ENCODE results near the gene ZNF664. TPM values are rescaled to one million over a fixed set of nuclear protein-coding genes. Genes with fewer than 3 reads are reported as not detected.

Gene ZNF664
- total RNA-seq, 4 donors from 2014 or later: 58.5 to 76.4 (median 70.3) TPM

DNA sequence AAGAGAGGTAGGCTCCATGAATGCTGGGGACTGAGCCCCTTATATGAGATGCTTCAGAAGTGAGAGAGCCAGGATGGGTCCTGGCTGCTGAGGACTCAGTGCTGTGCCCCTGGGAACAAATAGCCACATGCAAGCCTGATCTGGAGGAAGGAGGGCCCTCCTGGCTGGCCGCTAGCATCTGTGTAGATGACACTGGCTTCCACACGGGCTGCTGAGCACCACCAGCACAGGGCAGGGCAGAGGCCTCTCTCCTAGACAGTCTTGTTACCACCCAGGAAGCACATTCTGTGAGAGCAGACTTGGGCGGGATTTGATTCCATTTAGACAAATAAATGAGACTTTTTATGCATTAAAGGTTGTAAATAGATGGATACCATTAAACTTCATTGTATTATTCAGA lies 48.0 kb downstream of the ZNF664 start:
- intact Hi-C loops (cut with DNase I): no loop called here
- DNase-seq (ENCODE audit: extremely low spot score): no peak
- H3K36me3 ChIP-seq: no peaks in the 10 kb centered on the region
- no peak for TF ChIP-seq POLR2AphosphoS5 (IDR thresholded peaks at IDR 0.05)
- TF ChIP-seq, protein P1, sequence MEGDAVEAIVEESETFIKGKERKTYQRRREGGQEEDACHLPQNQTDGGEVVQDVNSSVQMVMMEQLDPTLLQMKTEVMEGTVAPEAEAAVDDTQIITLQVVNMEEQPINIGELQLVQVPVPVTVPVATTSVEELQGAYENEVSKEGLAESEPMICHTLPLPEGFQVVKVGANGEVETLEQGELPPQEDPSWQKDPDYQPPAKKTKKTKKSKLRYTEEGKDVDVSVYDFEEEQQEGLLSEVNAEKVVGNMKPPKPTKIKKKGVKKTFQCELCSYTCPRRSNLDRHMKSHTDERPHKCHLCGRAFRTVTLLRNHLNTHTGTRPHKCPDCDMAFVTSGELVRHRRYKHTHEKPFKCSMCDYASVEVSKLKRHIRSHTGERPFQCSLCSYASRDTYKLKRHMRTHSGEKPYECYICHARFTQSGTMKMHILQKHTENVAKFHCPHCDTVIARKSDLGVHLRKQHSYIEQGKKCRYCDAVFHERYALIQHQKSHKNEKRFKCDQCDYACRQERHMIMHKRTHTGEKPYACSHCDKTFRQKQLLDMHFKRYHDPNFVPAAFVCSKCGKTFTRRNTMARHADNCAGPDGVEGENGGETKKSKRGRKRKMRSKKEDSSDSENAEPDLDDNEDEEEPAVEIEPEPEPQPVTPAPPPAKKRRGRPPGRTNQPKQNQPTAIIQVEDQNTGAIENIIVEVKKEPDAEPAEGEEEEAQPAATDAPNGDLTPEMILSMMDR (IDR thresholded peaks at IDR 0.05): no peak
- no peak for TF ChIP-seq EP300 (IDR thresholded peaks at IDR 0.05)
- no peak for TF ChIP-seq POLR2A (IDR thresholded peaks at IDR 0.05; ENCODE audit: low read depth)
- peak overlapping the region in 1 of 4 donors; percentile 5 for H3K27ac ChIP-seq (replicated peaks in 1 of 4)
- 71% methylated on average over 2 of the region's 3 CpGs for WGBS
- no peaks in the 10 kb centered on the region for H3K27me3 ChIP-seq
- no peak overlapping the region for H3K4me3 ChIP-seq
- peaks cover 4 to 14% (median 7%) of the 10 kb centered on the region in 4 donors for H3K4me1 ChIP-seq
- H3K9me3 ChIP-seq: no peaks in the 10 kb centered on the region

DNA sequence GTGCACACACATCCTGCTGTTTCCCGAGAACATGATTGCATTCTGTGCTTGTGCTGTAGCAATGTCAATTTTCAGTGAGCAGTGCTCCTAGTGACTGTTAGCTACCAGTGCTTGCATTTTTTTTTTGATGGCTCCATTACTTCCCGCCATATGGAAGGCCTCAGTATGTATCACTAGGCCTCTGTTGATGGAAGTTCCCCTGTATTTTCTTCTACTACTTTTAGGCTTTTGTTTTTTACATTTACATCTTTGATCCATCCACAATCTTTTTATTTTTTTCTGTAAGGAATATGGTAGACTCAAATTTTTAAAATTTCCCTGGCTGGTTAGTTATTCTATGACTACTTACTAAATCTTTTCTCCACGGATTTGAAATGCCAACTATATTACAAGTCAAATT lies 49.1 kb downstream of the ZNF664 start:
- Histone ChIP-seq H3K27ac (replicated peaks in 1 of 4) (no peak overlapping the region), H3K36me3 (no peaks in the 10 kb centered on the region), H3K4me3 (no peak overlapping the region), H3K4me1 (peaks cover 5 to 14% (median 8%) of the 10 kb centered on the region in 4 donors), H3K27me3 (no peaks in the 10 kb centered on the region), H3K9me3 (no peaks in the 10 kb centered on the region)
- intact Hi-C loops (cut with DNase I): no loop called here
- TF ChIP-seq POLR2AphosphoS5 (IDR thresholded peaks at IDR 0.05) (no peak), EP300 (IDR thresholded peaks at IDR 0.05) (no peak), POLR2A (IDR thresholded peaks at IDR 0.05; ENCODE audit: low read depth) (no peak)
- TF ChIP-seq, protein P1 (IDR thresholded peaks at IDR 0.05): no peak
- DNase-seq (ENCODE audit: extremely low spot score): no peak
- WGBS: 93% methylated on average over 3 of the region's 3 CpGs

DNA sequence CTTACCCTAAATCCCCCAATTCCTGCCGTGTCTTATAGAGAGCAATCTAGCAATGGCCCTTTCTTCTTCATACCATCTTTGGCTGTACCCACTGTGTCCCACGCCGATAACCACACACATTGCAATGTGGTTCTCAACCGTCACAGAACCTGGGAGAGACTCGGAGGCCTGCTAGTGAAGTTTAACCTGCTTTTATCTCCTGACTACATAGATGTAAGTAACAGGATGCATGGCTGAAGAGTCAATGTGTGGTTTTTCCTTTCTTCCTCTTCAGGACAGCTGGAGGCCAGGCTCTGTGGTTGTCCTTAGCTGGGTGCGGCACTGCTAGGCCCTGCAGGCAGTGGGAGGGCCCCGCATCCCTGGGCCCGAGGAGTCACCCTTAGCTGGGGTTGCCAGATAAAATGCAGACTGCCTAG lies 51.3 kb downstream of the ZNF664 start:
- DNase-seq (ENCODE audit: extremely low spot score): no peak
- H3K9me3 ChIP-seq: no peaks in the 10 kb centered on the region
- H3K4me1 ChIP-seq: peaks cover 5 to 19% (median 11%) of the 10 kb centered on the region in 4 donors
- no peak overlapping the region for H3K4me3 ChIP-seq
- WGBS: 74% methylated on average over 8 of the region's 8 CpGs
- no peaks in the 10 kb centered on the region for H3K36me3 ChIP-seq
- no peaks in the 10 kb centered on the region for H3K27me3 ChIP-seq
- intact Hi-C loops (cut with DNase I): no loop called here
- TF ChIP-seq, protein P1 (IDR thresholded peaks at IDR 0.05): no peak
- TF ChIP-seq EP300 (IDR thresholded peaks at IDR 0.05) (no peak), POLR2A (IDR thresholded peaks at IDR 0.05; ENCODE audit: low read depth) (no peak), POLR2AphosphoS5 (IDR thresholded peaks at IDR 0.05) (no peak)
- no peak overlapping the region for H3K27ac ChIP-seq (replicated peaks in 1 of 4)

DNA sequence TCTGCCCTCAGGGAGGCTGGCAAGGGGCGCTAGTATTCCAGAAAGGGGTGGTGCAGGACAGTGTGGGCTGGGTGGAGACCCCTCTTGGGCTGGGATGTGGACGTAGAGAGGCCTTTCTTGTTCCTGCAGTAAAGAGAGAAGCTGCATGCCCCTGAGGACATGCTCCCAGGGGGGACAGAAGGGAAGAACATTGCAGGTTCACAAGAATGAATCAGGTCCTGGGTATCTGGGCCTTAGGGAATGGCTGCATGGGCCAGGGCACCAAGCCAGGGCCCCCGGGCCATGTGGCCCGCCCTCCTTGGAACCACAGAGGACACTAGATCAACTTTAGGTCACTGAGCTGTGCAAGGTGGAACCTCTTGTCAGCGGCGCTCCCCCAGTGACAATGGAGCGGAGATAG lies 51.8 kb downstream of the ZNF664 start:
- Histone ChIP-seq H3K9me3 (no peaks in the 10 kb centered on the region), H3K4me3 (no peak overlapping the region), H3K27me3 (no peaks in the 10 kb centered on the region), H3K27ac (replicated peaks in 1 of 4) (no peak overlapping the region), H3K36me3 (no peaks in the 10 kb centered on the region), H3K4me1 (peaks cover 5 to 19% (median 12%) of the 10 kb centered on the region in 4 donors)
- 81% methylated on average over 7 of the region's 7 CpGs for WGBS
- no peak for DNase-seq (ENCODE audit: extremely low spot score)
- intact Hi-C loops (cut with DNase I): no loop called here
- TF ChIP-seq, protein P1 (IDR thresholded peaks at IDR 0.05): no peak
- TF ChIP-seq POLR2AphosphoS5 (IDR thresholded peaks at IDR 0.05) (no peak), POLR2A (IDR thresholded peaks at IDR 0.05; ENCODE audit: low read depth) (no peak), EP300 (IDR thresholded peaks at IDR 0.05) (no peak)

DNA sequence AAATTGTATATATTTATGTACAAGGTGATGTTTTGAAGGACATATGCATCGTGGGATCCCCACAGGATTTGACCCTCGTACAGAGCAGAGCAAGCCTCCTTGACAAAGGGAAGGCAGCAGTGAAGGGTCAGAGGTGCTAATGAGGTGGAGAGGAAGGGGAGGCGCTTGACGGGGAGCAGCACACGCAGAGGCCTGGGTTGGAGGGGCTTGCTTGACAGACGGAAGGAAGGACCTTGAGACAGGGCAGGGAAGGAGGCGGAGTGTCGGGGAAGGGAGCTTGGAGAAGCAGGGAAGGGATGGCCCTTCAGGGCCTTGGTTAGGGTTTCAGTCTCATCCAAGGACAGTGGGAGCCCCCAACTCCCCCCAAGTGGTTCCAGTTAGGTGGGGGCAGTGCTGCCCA lies 52.6 kb downstream of the ZNF664 start:
- no peak overlapping the region for H3K4me3 ChIP-seq
- 85% methylated on average over 8 of the region's 8 CpGs for WGBS
- no peaks in the 10 kb centered on the region for H3K27me3 ChIP-seq
- H3K9me3 ChIP-seq: no peaks in the 10 kb centered on the region
- TF ChIP-seq POLR2A (IDR thresholded peaks at IDR 0.05; ENCODE audit: low read depth) (no peak), POLR2AphosphoS5 (IDR thresholded peaks at IDR 0.05) (no peak), EP300 (IDR thresholded peaks at IDR 0.05) (no peak)
- TF ChIP-seq, protein P1 (IDR thresholded peaks at IDR 0.05): no peak
- peaks cover 9 to 26% (median 12%) of the 10 kb centered on the region in 4 donors for H3K4me1 ChIP-seq
- no peaks in the 10 kb centered on the region for H3K36me3 ChIP-seq
- H3K27ac ChIP-seq (replicated peaks in 1 of 4): no peak overlapping the region
- DNase-seq (ENCODE audit: extremely low spot score): no peak
- intact Hi-C loops (cut with DNase I): no loop called here
